ENCODE results near the gene PACRG. TPM values are rescaled to one million over a fixed set of nuclear protein-coding genes. Genes with fewer than 3 reads are reported as not detected.

The PACRG gene
- total and polyA plus RNA-seq, 8 donors: 1.8 to 28.6 (median 3.2) TPM; not detected in 2

- H3K9me3 ChIP-seq: no peaks in the 10 kb centered on the region
- intact Hi-C loops (cut with DNase I; ENCODE audit: low total_unique reads): no loop called here
- no peaks in the 10 kb centered on the region for H3K36me3 ChIP-seq
- DNase-seq: no peak
- H3K4me1 ChIP-seq: no peaks in the 10 kb centered on the region
- no peaks in the 10 kb centered on the region for H3K27me3 ChIP-seq
- TF ChIP-seq POLR2AphosphoS5 (IDR thresholded peaks at IDR 0.05): no peak
- no peak for TF ChIP-seq CTCF (IDR thresholded peaks at IDR 0.05)
- no peak for TF ChIP-seq POLR2A (IDR thresholded peaks at IDR 0.05)
- no peak for TF ChIP-seq EP300 (IDR thresholded peaks at IDR 0.05)
- WGBS, 5 donors: 53 to 72% (median 62%) methylated on average over 8 of the region's 8 CpGs
- no peak overlapping the region for H3K4me3 ChIP-seq
- H3K27ac ChIP-seq: no peak overlapping the region
Observed at GRCh38 chr6:163301726-163302635, 574.2 kb downstream of the PACRG start.

GRCh38 chr6:163302747-163303146 lies 575.0 kb downstream of the PACRG start:
- Histone ChIP-seq H3K4me3 (no peak overlapping the region), H3K36me3 (no peaks in the 10 kb centered on the region), H3K4me1 (no peaks in the 10 kb centered on the region), H3K27ac (no peak overlapping the region), H3K27me3 (no peaks in the 10 kb centered on the region), H3K9me3 (no peaks in the 10 kb centered on the region)
- WGBS, 5 donors: 84 to 92% (median 90%) methylated on average over 9 of the region's 9 CpGs
- no peak for TF ChIP-seq CTCF (IDR thresholded peaks at IDR 0.05)
- TF ChIP-seq POLR2A (IDR thresholded peaks at IDR 0.05): no peak
- TF ChIP-seq EP300 (IDR thresholded peaks at IDR 0.05): no peak
- no peak for TF ChIP-seq POLR2AphosphoS5 (IDR thresholded peaks at IDR 0.05)
- intact Hi-C loops (cut with DNase I; ENCODE audit: low total_unique reads): no loop called here
- no peak for DNase-seq

- WGBS, 5 donors: 81 to 85% (median 83%) methylated on average over 2 of the region's 2 CpGs
- Histone ChIP-seq H3K4me3 (no peak overlapping the region), H3K9me3 (no peaks in the 10 kb centered on the region), H3K27ac (no peak overlapping the region), H3K27me3 (no peaks in the 10 kb centered on the region), H3K4me1 (no peaks in the 10 kb centered on the region), H3K36me3 (no peaks in the 10 kb centered on the region)
- DNase-seq: no peak
- intact Hi-C loops (cut with DNase I; ENCODE audit: low total_unique reads): no loop called here
- TF ChIP-seq POLR2AphosphoS5 (IDR thresholded peaks at IDR 0.05): no peak
- TF ChIP-seq POLR2A (IDR thresholded peaks at IDR 0.05): no peak
- TF ChIP-seq EP300 (IDR thresholded peaks at IDR 0.05): no peak
- no peak for TF ChIP-seq CTCF (IDR thresholded peaks at IDR 0.05)
Observed at GRCh38 chr6:163306000-163306399, 578.2 kb downstream of the PACRG start.

- no peak overlapping the region for H3K4me3 ChIP-seq
- intact Hi-C loops (cut with DNase I; ENCODE audit: low total_unique reads): no loop called here
- H3K27me3 ChIP-seq: no peaks in the 10 kb centered on the region
- no peaks in the 10 kb centered on the region for H3K9me3 ChIP-seq
- H3K27ac ChIP-seq: no peak overlapping the region
- 92 to 95% (median 94%) methylated on average over 22 of the region's 22 CpGs for WGBS, 5 donors
- no peak for DNase-seq
- H3K36me3 ChIP-seq: no peaks in the 10 kb centered on the region
- no peaks in the 10 kb centered on the region for H3K4me1 ChIP-seq
- TF ChIP-seq CTCF (IDR thresholded peaks at IDR 0.05): no peak
- TF ChIP-seq EP300 (IDR thresholded peaks at IDR 0.05): no peak
- no peak for TF ChIP-seq POLR2AphosphoS5 (IDR thresholded peaks at IDR 0.05)
- TF ChIP-seq POLR2A (IDR thresholded peaks at IDR 0.05): no peak
Observed at GRCh38 chr6:163308629-163309440, 581.1 kb downstream of the PACRG start.

All from stomach (tissue), 9 donors.